Occipital lobe (tissue), 2 donors: ENCODE data around the gene FAM210A. TPM values are rescaled to one million over a fixed set of nuclear protein-coding genes. Genes with fewer than 3 reads are reported as not detected.
"Not testable (repeated sequence)": the region's sequence is repeated elsewhere in the genome, so short reads cannot be mapped to it uniquely, and the experiment has no call there.

Source experiments
- DNase-seq: peaks from one replicate; lab custom pipeline; 2025; lab: John Stamatoyannopoulos, UW
- total RNA-seq: library from RNA; depleted of rRNA; stranded (reverse); fragments of >200 nt; gene quantifications from one replicate; pipeline ENCODE4 v1.2.3, GENCODE V29; 2014

FAM210A gene
- total RNA-seq, 1 donor from 2014 or later = 31.8 TPM

- DNase-seq = no peak
Observed at GRCh38 chr18:13703899-13704298, 22.5 kb downstream of the FAM210A start.

GRCh38 chr18:13700153-13700552 lies 26.2 kb downstream of the FAM210A start:
- no peak for DNase-seq

- no peak for DNase-seq
Observed at GRCh38 chr18:13696961-13697360, 29.4 kb downstream of the FAM210A start.

GRCh38 chr18:13695337-13695736 lies 31.0 kb downstream of the FAM210A start:
- DNase-seq = not testable (repeated sequence)

- not testable (repeated sequence) for DNase-seq
Observed at GRCh38 chr18:13690060-13690459, 36.3 kb downstream of the FAM210A start.

GRCh38 chr18:13688191-13689136 lies 37.9 kb downstream of the FAM210A start:
- no peak for DNase-seq

GRCh38 chr18:13684546-13684945 lies 41.8 kb downstream of the FAM210A start:
- DNase-seq = no peak

GRCh38 chr18:13681701-13682100 lies 44.7 kb downstream of the FAM210A start:
- DNase-seq = no peak

GRCh38 chr18:13680612-13681011 lies 45.7 kb downstream of the FAM210A start:
- no peak for DNase-seq

- not testable (repeated sequence) for DNase-seq
Observed at GRCh38 chr18:13677350-13677749, 49.0 kb downstream of the FAM210A start.

- no peak for DNase-seq
Observed at GRCh38 chr18:13676471-13676870, 49.9 kb downstream of the FAM210A start.

GRCh38 chr18:13672657-13673056 lies 53.7 kb downstream of the FAM210A start:
- no peak for DNase-seq

GRCh38 chr18:13661779-13662256 lies 64.5 kb downstream of the FAM210A start:
- no peak for DNase-seq

GRCh38 chr18:13661051-13661778 lies 65.1 kb downstream of the FAM210A start:
- no peak for DNase-seq

GRCh38 chr18:13660510-13660909 lies 65.8 kb downstream of the FAM210A start:
- no peak for DNase-seq

GRCh38 chr18:13658436-13659204 lies 67.7 kb downstream of the FAM210A start:
- no peak for DNase-seq

- DNase-seq = no peak
Observed at GRCh38 chr18:13657974-13658373, 68.4 kb downstream of the FAM210A start.

- peak; percentile 54 for DNase-seq
Observed at GRCh38 chr18:13653746-13654433, 72.5 kb downstream of the FAM210A start.

- DNase-seq = no peak
Observed at GRCh38 chr18:13649397-13650390, 76.7 kb downstream of the FAM210A start.

GRCh38 chr18:13647761-13648160 lies 78.6 kb downstream of the FAM210A start:
- no peak for DNase-seq
